Panc1 (cell line): Measurements from ENCODE around the gene FBXO30. TPM values are rescaled to one million over a fixed set of nuclear protein-coding genes. Genes with fewer than 3 reads are reported as not detected.

Source experiments
- ATAC-seq: fragments of 200-7000 bp; cut with Tn5 transposase; 2 replicates; pipeline ENCODE4 v1.9.1; 2020; ENCODE audit warnings: mild to moderate bottlenecking, moderate library complexity
- BruUV-seq: library from RNA; stranded (reverse); fragments of 400-500 nt; replicated peaks from 2 replicates; lab custom pipeline; 2021; lab: Mats Ljungman, UMichigan
- CTCF ChIA-PET: fragments of 300-600 bp; sonication (Branson Sonifier 250); formaldehyde crosslinking; loops from one replicate; lab custom pipeline; 2022; ENCODE audit warnings: antibody characterized with exemption; lab: Charles Lee
- POLR2A ChIA-PET: fragments of 300-600 bp; sonication (Branson Sonifier 250); formaldehyde crosslinking; loops from one replicate; lab custom pipeline; 2022; ENCODE audit warnings: antibody characterized with exemption; lab: Charles Lee
- DNase-seq: peaks from one replicate; pipeline ENCODE4 v3.0.0-alpha.2; 2010; ENCODE audit warnings: low read depth, low spot score
- H3K27ac ChIP-seq: 2 replicates; pipeline ENCODE4 v1.5.1; 2011; ENCODE audit warnings: mild to moderate bottlenecking, low read length, inconsistent platforms
- H3K27me3 ChIP-seq: fragments of 200-500 bp; sonication (Bioruptor generic); 2 replicates; pipeline ENCODE4 v1.6.0; 2014; ENCODE audit warnings: low read length, inconsistent platforms; ENCODE audit not compliant: control insufficient read depth, insufficient read depth
- H3K36me3 ChIP-seq: fragments of 200-500 bp; sonication (Bioruptor generic); 2 replicates; pipeline ENCODE4 v1.5.1; 2014; ENCODE audit warnings: inconsistent platforms, mild to moderate bottlenecking, low read length, moderate library complexity; ENCODE audit not compliant: control insufficient read depth, insufficient read depth
- H3K4me1 ChIP-seq: 2 replicates; pipeline ENCODE4 v1.5.1; 2011; ENCODE audit warnings: inconsistent platforms, mild to moderate bottlenecking, low read length, moderate library complexity; ENCODE audit not compliant: control insufficient read depth, insufficient read depth
- H3K4me3 ChIP-seq, 2 experiments: 2 replicates each; pipeline ENCODE4 v1.5.1; 2011 to 2012; ENCODE audit warnings: low read depth in 2 of 2, low read length in 2 of 2, mild to moderate bottlenecking in 2 of 2, inconsistent platforms in 1 of 2, moderate library complexity in 1 of 2
- H3K9me3 ChIP-seq: fragments of 200-500 bp; sonication (Bioruptor generic); 2 replicates; pipeline ENCODE4 v1.5.1; 2014; ENCODE audit warnings: low read depth, mild to moderate bottlenecking, inconsistent platforms, low read length, moderate library complexity; ENCODE audit not compliant: control insufficient read depth, insufficient read depth
- POLR2AphosphoS5 ChIP-seq: IDR thresholded peaks from 2 replicates; pipeline ENCODE4 v1.6.1; 2012; ENCODE audit warnings: mild to moderate bottlenecking, low read depth, low read length, moderate library complexity
- SIN3A ChIP-seq: IDR thresholded peaks from 2 replicates; pipeline ENCODE4 v1.6.1; 2012; ENCODE audit warnings: low read depth, mild to moderate bottlenecking, low read length, moderate library complexity, borderline replicate concordance; ENCODE audit not compliant: insufficient read depth
- TCF7L2 ChIP-seq: IDR thresholded peaks from 2 replicates; pipeline ENCODE4 v1.6.1; 2011; ENCODE audit warnings: mild to moderate bottlenecking, low read depth, low read length, inconsistent platforms
- in situ Hi-C: cut with HindIII; loops from 2 replicates; pipeline ENCODE4 v1.10.0; 2016; ENCODE audit warnings: low sequenced_read_pairs, low pct_unique_long_range_greater_than_20kb
- intact Hi-C: fragments of 100-400 bp; cut with micrococcal nuclease; formaldehyde crosslinking; loops from one replicate; pipeline ENCODE4 v1.10.0; 2022; ENCODE audit not compliant: unreplicated experiment
- total RNA-seq: library from RNA; stranded (reverse); gene quantifications from one replicate; pipeline ENCODE4 v1.2.1, GENCODE V29; 2021; ENCODE audit not compliant: unreplicated experiment
- TF ChIP-seq, protein P1 (sequence below): fragments of 450-650 bp; IDR thresholded peaks from 2 replicates; pipeline ENCODE4 v1.5.1; 2017; ENCODE audit warnings: mild to moderate bottlenecking
- TF ChIP-seq, protein P2 (sequence below), 2 experiments: IDR thresholded peaks; 2 replicates each; pipeline ENCODE4 v1.6.1; 2011 to 2012; ENCODE audit warnings: low read depth in 2 of 2, control low read depth in 1 of 2, low read length in 1 of 2, mild to moderate bottlenecking in 1 of 2, moderate library complexity in 1 of 2; ENCODE audit not compliant: insufficient read depth in 1 of 2

The FBXO30 gene
- total RNA-seq, 1 experiment from 2014 or later, result 9.5 TPM

DNA sequence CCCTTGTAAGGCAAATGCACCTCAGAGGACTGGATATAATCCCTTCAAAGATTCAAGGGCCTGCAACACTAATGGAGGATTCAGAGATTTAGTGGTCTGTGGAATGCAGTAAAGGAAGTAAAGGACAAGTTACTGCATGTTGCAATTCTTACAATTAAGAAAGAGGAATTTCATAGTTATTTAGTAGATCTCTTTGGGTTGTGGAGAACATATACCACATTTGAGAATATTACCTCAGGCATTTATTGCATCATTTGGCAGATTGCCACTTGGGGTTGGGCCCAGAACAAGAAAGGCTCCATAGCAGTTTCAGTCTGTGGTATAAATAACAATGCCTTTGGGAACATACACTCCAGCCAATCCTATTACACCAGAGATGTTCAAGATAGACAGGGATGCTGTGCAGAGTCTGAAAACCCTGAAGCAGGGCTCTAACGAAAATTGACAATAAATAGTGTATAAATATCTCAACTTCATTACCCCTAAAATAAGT, 58.4 kb downstream of the FBXO30 start:
- DNase-seq, result no peak
- TF ChIP-seq, protein P1, sequence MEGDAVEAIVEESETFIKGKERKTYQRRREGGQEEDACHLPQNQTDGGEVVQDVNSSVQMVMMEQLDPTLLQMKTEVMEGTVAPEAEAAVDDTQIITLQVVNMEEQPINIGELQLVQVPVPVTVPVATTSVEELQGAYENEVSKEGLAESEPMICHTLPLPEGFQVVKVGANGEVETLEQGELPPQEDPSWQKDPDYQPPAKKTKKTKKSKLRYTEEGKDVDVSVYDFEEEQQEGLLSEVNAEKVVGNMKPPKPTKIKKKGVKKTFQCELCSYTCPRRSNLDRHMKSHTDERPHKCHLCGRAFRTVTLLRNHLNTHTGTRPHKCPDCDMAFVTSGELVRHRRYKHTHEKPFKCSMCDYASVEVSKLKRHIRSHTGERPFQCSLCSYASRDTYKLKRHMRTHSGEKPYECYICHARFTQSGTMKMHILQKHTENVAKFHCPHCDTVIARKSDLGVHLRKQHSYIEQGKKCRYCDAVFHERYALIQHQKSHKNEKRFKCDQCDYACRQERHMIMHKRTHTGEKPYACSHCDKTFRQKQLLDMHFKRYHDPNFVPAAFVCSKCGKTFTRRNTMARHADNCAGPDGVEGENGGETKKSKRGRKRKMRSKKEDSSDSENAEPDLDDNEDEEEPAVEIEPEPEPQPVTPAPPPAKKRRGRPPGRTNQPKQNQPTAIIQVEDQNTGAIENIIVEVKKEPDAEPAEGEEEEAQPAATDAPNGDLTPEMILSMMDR, result no peak
- TF ChIP-seq TCF7L2 (no peak), POLR2AphosphoS5 (no peak), SIN3A (no peak)
- TF ChIP-seq, protein P2, sequence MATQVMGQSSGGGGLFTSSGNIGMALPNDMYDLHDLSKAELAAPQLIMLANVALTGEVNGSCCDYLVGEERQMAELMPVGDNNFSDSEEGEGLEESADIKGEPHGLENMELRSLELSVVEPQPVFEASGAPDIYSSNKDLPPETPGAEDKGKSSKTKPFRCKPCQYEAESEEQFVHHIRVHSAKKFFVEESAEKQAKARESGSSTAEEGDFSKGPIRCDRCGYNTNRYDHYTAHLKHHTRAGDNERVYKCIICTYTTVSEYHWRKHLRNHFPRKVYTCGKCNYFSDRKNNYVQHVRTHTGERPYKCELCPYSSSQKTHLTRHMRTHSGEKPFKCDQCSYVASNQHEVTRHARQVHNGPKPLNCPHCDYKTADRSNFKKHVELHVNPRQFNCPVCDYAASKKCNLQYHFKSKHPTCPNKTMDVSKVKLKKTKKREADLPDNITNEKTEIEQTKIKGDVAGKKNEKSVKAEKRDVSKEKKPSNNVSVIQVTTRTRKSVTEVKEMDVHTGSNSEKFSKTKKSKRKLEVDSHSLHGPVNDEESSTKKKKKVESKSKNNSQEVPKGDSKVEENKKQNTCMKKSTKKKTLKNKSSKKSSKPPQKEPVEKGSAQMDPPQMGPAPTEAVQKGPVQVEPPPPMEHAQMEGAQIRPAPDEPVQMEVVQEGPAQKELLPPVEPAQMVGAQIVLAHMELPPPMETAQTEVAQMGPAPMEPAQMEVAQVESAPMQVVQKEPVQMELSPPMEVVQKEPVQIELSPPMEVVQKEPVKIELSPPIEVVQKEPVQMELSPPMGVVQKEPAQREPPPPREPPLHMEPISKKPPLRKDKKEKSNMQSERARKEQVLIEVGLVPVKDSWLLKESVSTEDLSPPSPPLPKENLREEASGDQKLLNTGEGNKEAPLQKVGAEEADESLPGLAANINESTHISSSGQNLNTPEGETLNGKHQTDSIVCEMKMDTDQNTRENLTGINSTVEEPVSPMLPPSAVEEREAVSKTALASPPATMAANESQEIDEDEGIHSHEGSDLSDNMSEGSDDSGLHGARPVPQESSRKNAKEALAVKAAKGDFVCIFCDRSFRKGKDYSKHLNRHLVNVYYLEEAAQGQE (IDR thresholded peaks at IDR 0.05; ENCODE audit: insufficient read depth in 1 of 2, low read depth in 2 of 2, low read length in 1 of 2), result no peak
- no peaks in the 10 kb centered on the region for H3K4me1 ChIP-seq
- ChIA-PET POLR2A (no interaction called here), CTCF (no interaction called here)
- H3K27ac ChIP-seq, result no peak overlapping the region
- no TSS peak for BruUV-seq
- intact Hi-C loops, result no loop called here
- in situ Hi-C loops, result no loop called here
- H3K36me3 ChIP-seq, result no peaks in the 10 kb centered on the region
- no peaks in the 10 kb centered on the region; the same call in 1 of the 2 replicates for H3K27me3 ChIP-seq
- H3K4me3 ChIP-seq, result no peak overlapping the region
- no peak for ATAC-seq
- H3K9me3 ChIP-seq, result no peaks in the 10 kb centered on the region

DNA sequence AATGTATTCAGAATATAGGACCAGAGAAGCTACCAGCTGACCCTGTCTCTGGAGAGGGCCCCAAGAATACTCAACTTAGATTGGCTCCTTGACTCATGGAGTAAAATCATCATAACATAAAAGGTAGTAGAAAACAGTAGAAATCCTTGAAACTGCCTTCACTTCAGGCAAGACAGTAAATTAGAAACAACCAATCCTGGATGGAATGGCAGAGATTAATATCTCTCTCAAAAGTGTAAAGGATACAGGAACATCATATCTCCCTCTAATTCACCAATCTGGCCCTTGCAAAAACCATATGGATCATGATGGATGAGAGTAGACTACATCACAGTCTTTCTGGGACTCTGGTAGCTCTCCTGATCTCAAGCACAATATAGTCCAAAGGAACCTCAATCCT, 58.9 kb downstream of the FBXO30 start:
- CTCF ChIA-PET, result no interaction called here
- H3K4me3 ChIP-seq, result no peak overlapping the region
- no peaks in the 10 kb centered on the region for H3K36me3 ChIP-seq
- POLR2A ChIA-PET, result no interaction called here
- TF ChIP-seq SIN3A (no peak), POLR2AphosphoS5 (no peak), TCF7L2 (no peak)
- TF ChIP-seq, protein P1, result no peak
- TF ChIP-seq, protein P2 (IDR thresholded peaks at IDR 0.05; ENCODE audit: insufficient read depth in 1 of 2, low read depth in 2 of 2, low read length in 1 of 2), result no peak
- H3K9me3 ChIP-seq, result no peaks in the 10 kb centered on the region
- no peaks in the 10 kb centered on the region for H3K4me1 ChIP-seq
- H3K27me3 ChIP-seq, result no peaks in the 10 kb centered on the region; the same call in 1 of the 2 replicates
- BruUV-seq, result no TSS peak
- DNase-seq, result no peak
- no peak for ATAC-seq
- intact Hi-C loops (no loop called here), in situ Hi-C loops (no loop called here)
- no peak overlapping the region for H3K27ac ChIP-seq
